Activated naive CD4-positive, alpha-beta T cell treated with anti-CD3 and anti-CD28 coated beads, Interleukin-2, amount 50 U/mL, for 72 hours (primary cell): ENCODE results near the gene RBM47. TPM values are rescaled to one million over a fixed set of nuclear protein-coding genes. Genes with fewer than 3 reads are reported as not detected.
A peak's percentile ranks its signal among the peaks of the same experiment; 100 is the strongest.

ENCODE experiments used
- ATAC-seq, 2 donors: fragments of 150-1000 bp; cut with Tn5 transposase; 2 replicates each; pipeline ENCODE4 v1.10.0; 2021; ENCODE audit warnings: mild to moderate bottlenecking in 2 of 2, moderate library complexity in 2 of 2
- DNase-seq, 2 donors: peaks; one replicate each; pipeline ENCODE4 v3.0.0; 2021 to 2022; ENCODE audit warnings: low spot score in 2 of 2
- H3K27ac Mint-ChIP-seq, 2 donors: one replicate each; pipeline ENCODE4 v1.8.0; 2022; ENCODE audit warnings: mild to moderate bottlenecking in 2 of 2, mixed read lengths in 2 of 2
- H3K36me3 Mint-ChIP-seq, 2 donors: one replicate each; pipeline ENCODE4 v1.8.0; 2022; ENCODE audit warnings: mixed read lengths in 2 of 2
- H3K9me3 Mint-ChIP-seq, 2 donors: one replicate each; pipeline ENCODE4 v1.8.0; 2022; ENCODE audit warnings: mixed read lengths in 2 of 2
- total RNA-seq, 2 donors: library from RNA; stranded (reverse); gene quantifications; one replicate each; pipeline ENCODE4 v1.2.3, GENCODE V29; 2022

Gene RBM47
- 1 to 10 TPM in 1 of 2 donors, under 1 TPM in 1; 0.59 to 3.3 TPM for total RNA-seq

- Mint-ChIP-seq H3K27ac (peak within 1 kb of the TSS; percentile 61 to 95), H3K36me3 (peaks cover 0 to 5% of the 10 kb centered on the region in 2 donors), H3K9me3 (no peaks in the 10 kb centered on the region)
- DNase-seq, result peak in 1 of 2 donors; percentile 30
- peak; percentile 72 to 78 for ATAC-seq
These were observed at the start of gene RBM47 for GRCh38 chr4:40629401-40630334. Gene RBM47 (minus strand): TSS chr4:40629864. CDS start chr4:40438893, 190,971 bp downstream.

DNA sequence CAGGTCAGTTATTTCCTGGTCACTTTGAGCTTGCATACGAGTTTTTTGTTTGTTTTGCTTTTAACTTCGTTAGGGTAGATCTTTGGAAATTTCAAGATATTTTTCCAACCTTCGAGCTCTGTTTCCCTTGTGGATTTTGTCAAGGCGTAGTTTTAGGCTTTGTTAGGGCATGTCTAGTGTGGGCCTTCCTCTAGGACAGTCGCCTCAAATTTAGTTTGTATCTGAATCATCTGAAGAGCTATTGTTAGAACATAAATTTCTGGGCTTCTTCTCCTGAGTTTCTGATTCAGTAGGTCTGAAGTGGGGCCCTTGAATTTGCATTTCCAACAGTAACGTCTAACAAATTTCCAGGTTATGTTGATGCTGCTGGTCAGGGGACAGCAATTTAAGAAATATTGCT lies 48.8 kb upstream of the RBM47 start:
- no peaks in the 10 kb centered on the region for H3K9me3 Mint-ChIP-seq
- DNase-seq, result no peak
- H3K36me3 Mint-ChIP-seq, result peaks cover 0 to 6% of the 10 kb centered on the region in 2 donors
- no peak for ATAC-seq
- H3K27ac Mint-ChIP-seq, result no peak overlapping the region

DNA sequence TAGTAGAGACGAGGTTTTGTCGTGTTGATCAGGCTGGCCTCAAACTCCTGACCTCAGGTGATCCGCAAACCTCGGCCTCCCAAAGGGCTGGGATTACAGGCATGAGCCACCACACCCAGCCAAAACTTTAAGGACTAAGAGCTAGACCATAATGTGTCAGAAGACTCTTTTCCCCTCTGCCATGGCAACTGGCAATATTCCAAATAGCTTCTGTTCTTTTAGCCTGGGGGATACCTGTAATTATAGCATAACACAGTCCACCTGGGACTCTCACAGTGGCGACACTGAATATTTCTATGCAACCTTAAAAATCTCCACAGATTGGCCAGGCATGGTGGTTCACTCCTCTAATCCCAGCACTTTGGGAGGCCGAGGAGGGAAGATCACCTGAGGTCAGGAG lies 45.5 kb upstream of the RBM47 start:
- ATAC-seq (no peak), DNase-seq (no peak)
- Mint-ChIP-seq H3K9me3 (peaks cover 0 to 4% of the 10 kb centered on the region in 2 donors), H3K36me3 (peaks cover 0 to 5% of the 10 kb centered on the region in 2 donors), H3K27ac (no peak overlapping the region)

- ATAC-seq (peak; percentile 95 to 96), DNase-seq (peak in 1 of 2 donors; percentile 39)
- H3K9me3 Mint-ChIP-seq, result peaks cover 0 to 4% of the 10 kb centered on the region in 2 donors
- H3K36me3 Mint-ChIP-seq, result peaks cover 0 to 5% of the 10 kb centered on the region in 2 donors
- H3K27ac Mint-ChIP-seq, result peak overlapping the region; percentile 76 to 94
These were observed 43.2 kb upstream of the RBM47 start for GRCh38 chr4:40672528-40673522.

- DNase-seq (no peak), ATAC-seq (no peak)
- Mint-ChIP-seq H3K9me3 (peaks cover 0 to 4% of the 10 kb centered on the region in 2 donors), H3K27ac (no peak overlapping the region), H3K36me3 (peaks cover 0 to 5% of the 10 kb centered on the region in 2 donors)
These were observed 39.8 kb upstream of the RBM47 start for GRCh38 chr4:40669504-40669903.

GRCh38 chr4:40665842-40666241 lies 36.2 kb upstream of the RBM47 start:
- H3K27ac Mint-ChIP-seq, result no peak overlapping the region
- no peak for ATAC-seq

DNA sequence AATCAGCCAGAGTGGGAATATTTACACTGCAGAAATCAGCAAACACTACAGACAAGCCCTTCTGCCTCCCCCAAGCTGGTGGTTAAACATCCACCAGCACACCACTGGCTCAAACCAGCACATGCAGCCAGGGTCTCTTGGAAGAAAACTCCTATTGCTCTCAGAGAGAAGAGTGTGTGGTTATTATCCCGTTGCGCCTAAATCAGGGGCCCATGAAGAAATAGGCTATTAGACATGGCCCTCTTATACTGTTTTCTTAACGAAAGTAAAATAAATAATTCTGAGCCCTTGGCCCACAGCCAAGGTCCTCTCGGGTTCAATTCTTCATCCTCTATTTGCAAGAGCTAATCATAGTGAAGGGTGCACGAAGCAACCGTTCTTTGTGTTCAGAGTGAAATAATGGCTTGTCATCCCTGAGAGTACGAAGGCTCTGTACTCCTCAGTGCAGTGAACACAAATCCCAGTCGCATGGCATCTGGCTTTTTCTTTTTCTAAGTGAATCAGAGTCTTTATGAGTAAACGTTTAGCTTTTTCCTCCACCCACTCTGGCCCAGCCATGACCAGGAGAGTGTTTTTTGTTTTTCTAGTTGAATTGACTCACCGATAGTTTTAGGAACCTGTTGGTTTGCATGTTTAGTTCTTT lies 33.4 kb upstream of the RBM47 start:
- H3K36me3 Mint-ChIP-seq, result no peaks in the 10 kb centered on the region
- no peaks in the 10 kb centered on the region for H3K9me3 Mint-ChIP-seq
- peak in 1 of 2 donors; percentile 47 for DNase-seq
- ATAC-seq, result peak; percentile 79 to 98
- peak overlapping the region in 1 of 2 donors; percentile 86 for H3K27ac Mint-ChIP-seq

More at GRCh38 chr4:40665842-40666241, 36.2 kb upstream of the RBM47 start:
- Mint-ChIP-seq H3K36me3 (no peaks in the 10 kb centered on the region), H3K9me3 (no peaks in the 10 kb centered on the region)
- no peak for DNase-seq

DNA sequence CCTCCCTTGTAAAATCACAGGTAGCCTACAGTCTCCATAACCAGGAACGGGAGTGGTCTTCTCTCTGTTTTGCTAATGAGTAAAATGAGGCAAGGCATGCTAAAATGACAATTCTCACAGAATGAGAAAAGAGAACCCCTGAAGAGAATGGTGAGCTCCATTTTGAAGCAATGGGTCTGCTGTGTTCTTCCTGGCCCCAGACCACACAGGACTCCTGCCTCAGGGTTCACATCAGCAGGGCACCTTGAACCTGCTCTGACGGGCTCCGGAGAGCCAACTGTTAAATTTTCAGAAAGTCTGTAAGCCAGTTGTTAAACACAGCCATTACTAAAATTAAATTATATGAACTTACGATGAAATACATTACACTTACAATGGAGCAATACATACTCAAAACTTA lies 32.1 kb upstream of the RBM47 start:
- DNase-seq (no peak), ATAC-seq (no peak)
- Mint-ChIP-seq H3K27ac (peak overlapping the region in 1 of 2 donors; percentile 20), H3K36me3 (no peaks in the 10 kb centered on the region), H3K9me3 (no peaks in the 10 kb centered on the region)

DNA sequence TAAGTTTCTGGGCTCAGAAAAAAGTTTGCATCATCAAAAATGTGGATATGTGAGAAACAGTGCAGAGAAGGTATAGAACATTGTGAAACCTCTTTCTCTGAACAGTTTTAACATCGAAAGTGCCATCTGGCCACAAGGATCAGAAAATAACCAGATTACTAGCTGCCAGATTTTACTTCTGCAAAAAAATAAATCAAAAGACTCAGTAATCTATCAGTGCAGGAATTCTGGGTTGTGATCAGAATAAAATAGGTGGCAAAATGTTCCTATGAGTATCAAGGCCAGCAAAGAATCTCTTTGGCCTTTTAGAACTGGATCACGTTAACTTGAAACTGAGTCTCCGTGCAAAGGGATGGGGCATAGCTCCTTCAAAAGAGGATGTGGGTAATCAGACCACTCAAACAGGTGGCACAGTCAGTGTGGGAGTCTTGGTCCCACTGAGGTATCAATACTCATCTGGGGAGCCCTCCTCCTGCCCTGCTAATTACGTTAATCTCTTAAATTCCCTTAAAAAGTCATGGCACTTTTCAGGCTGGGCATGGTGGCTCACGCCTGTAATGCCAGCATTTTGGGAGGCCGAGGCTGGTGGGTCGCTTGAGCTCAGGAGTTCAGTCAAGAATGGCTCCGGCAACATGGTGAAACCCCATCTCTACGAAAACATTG lies 26.7 kb upstream of the RBM47 start:
- ATAC-seq, result peak in 1 of 2 donors; percentile 63
- DNase-seq, result no peak
- no peaks in the 10 kb centered on the region for H3K36me3 Mint-ChIP-seq
- H3K9me3 Mint-ChIP-seq, result no peaks in the 10 kb centered on the region
- no peak overlapping the region for H3K27ac Mint-ChIP-seq

GRCh38 chr4:40651280-40651679 lies 21.6 kb upstream of the RBM47 start:
- H3K9me3 Mint-ChIP-seq, result no peaks in the 10 kb centered on the region
- H3K27ac Mint-ChIP-seq, result no peak overlapping the region
- DNase-seq (no peak), ATAC-seq (no peak)
- no peaks in the 10 kb centered on the region for H3K36me3 Mint-ChIP-seq

GRCh38 chr4:40649321-40649720 lies 19.7 kb upstream of the RBM47 start:
- ATAC-seq (no peak), DNase-seq (no peak)
- Mint-ChIP-seq H3K27ac (no peak overlapping the region), H3K9me3 (no peaks in the 10 kb centered on the region), H3K36me3 (no peaks in the 10 kb centered on the region)

- H3K9me3 Mint-ChIP-seq, result no peaks in the 10 kb centered on the region
- no peaks in the 10 kb centered on the region for H3K36me3 Mint-ChIP-seq
- ATAC-seq (no peak), DNase-seq (no peak)
- no peak overlapping the region for H3K27ac Mint-ChIP-seq
These were observed 19.1 kb upstream of the RBM47 start for GRCh38 chr4:40648742-40649281.

DNA sequence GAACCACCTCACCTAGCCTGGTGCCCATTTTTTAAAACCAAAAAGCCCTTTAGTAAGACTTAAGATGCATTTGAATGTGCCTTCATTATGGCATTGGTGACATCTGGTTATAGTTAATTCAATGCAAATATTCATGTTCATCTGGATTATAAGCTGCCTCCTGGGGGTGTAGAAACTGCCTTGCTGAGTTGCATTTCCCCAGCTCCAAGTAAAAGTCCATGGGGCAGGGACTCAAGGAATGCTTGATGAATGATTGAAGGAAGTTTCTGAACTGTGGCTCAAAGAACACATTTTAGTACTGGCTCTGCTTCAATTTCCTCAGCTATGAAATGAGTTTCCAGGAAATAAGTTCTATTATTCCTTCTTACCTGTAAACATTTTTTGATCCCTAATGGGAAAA lies 18.5 kb upstream of the RBM47 start:
- Mint-ChIP-seq H3K27ac (no peak overlapping the region), H3K9me3 (no peaks in the 10 kb centered on the region), H3K36me3 (no peaks in the 10 kb centered on the region)
- ATAC-seq (no peak), DNase-seq (no peak)

- Mint-ChIP-seq H3K27ac (no peak overlapping the region), H3K9me3 (no peaks in the 10 kb centered on the region), H3K36me3 (no peaks in the 10 kb centered on the region)
- DNase-seq (no peak), ATAC-seq (no peak)
These were observed 15.9 kb upstream of the RBM47 start for GRCh38 chr4:40645586-40645985.

DNA sequence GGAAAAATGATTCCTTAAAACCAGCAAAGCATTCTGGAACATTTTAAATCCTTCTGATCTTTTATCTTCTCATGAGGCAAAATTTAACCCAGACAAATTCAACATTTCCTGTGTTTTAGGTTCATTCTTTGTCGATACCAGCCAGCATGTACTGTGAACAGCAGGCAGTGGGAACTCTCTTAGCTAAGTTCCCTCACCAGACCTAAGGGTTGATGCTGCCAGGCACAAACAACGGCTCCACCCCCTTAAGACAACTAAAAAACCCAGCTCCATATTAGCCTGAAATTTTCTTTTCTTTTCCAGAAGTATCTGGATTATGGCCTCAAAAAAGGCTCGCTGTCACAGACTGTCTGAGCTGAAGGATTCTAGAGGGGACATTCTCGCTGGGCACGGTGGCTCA lies 2.4 kb upstream of the RBM47 start:
- no peak overlapping the region for H3K27ac Mint-ChIP-seq

More for the DNA sequence above, 2.4 kb upstream of the RBM47 start:
- Mint-ChIP-seq H3K36me3 (peaks cover 0 to 5% of the 10 kb centered on the region in 2 donors), H3K9me3 (no peaks in the 10 kb centered on the region)
- DNase-seq (no peak), ATAC-seq (no peak)
